B cell (primary cell): ENCODE measurements around the gene SLC25A17.
"Not testable (repeated sequence)": the region's sequence is repeated elsewhere in the genome, so short reads cannot be mapped to it uniquely, and the experiment has no call there.

Source experiments
- CTCF ChIP-seq: fragments of 200-600 bp; IDR thresholded peaks from one replicate; pipeline ENCODE4 v1.8.0; 2022; ENCODE audit warnings: antibody characterized with exemption, mild to moderate bottlenecking
- EZH2 ChIP-seq: IDR thresholded peaks from 2 replicates; pipeline ENCODE4 v1.6.1; 2012; ENCODE audit warnings: borderline replicate concordance, low read depth, mild to moderate bottlenecking, moderate library complexity, low read length; ENCODE audit not compliant: insufficient read depth, poor library complexity, severe bottlenecking

GRCh38 chr22:40781749-40782148, 37.4 kb downstream of the SLC25A17 start:
- not testable (repeated sequence) for TF ChIP-seq CTCF, EZH2
